ENCODE data around the gene GDPD5. TPM values are rescaled to one million over a fixed set of nuclear protein-coding genes. Genes with fewer than 3 reads are reported as not detected.

The GDPD5 gene
- polyA plus RNA-seq, 5 donors, result 17.9 to 31.0 (median 25.6) TPM

GRCh38 chr11:75402002-75402773 lies 123.6 kb downstream of the GDPD5 start:
- DNase-seq, result no peak

DNA sequence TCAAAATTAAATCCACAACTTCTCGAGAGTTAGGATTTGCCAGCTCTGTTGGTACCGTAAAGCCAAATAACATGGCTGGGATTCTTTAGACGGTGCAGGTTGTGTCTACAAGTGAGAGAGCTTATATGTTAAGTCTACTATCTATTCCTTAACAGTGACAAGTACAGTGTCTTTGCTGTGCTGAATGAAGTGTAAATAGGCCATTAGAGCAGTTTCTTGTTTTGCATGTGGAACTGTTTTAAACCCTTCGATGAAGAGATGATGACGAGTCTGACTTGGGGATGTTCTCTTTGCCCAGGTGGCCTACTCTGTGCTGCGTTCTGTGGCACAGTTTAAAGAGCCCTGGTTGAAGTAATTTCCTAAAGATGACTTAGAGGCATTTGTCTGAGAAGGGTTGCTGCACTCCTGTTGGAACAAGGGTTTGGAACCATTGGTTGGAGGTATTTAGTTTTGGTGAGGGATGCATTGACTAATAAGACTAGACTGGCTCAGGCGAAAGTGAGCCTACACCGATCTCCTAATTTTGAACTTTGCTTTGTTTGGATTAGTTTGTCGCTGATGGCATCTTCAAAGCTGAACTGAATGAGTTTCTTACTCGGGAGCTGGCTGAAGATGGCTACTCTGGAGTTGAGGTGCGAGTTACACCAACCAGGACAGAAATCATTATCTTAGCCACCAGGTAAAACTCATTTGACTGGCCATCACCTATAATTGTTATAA lies 125.4 kb downstream of the GDPD5 start:
- DNase-seq, result peak in 1 of 2 donors; percentile 11

DNA sequence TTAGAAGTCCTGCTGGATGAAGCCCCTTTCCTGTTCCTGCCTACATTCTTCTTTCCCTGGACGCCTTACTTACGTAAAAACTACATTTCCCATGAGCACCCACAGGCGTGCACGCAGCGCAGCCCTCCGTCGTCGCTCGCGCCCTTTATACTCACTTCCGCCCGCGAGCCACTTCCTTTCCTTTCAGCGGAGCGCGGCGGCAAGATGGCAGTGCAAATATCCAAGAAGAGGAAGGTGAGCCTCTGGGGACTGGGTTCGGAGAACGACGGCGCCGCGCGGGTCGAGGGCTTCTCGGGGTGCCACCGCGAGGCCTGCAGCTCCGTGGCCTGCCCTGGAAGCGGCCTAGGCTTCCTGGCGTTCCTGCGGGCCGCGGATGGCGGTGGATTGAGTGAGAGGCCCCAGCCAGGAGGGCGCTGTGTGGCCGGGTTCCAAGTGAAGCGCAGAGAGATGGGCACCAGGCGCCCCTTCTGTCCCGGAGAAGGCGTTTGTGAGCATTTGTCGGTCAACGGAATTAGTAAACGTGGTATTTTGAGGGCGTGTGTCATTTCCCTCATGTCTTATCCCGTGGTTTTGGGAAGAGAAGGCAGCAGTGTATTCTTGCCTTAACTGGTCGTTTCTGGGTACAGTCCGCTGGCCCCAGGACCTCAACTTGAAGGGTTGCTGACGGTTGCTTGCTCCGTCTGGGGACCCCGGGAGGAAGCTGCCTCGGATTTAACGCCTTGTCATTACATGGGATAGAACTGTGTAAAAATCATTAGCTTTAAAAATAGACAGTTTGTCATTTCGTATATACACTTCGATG lies 126.2 kb downstream of the GDPD5 start, which contains the start of gene RPS3:
Gene RPS3, plus strand, starts transcription at position 175 of the 802 bp plus-strand sequence. Its CDS starts 30 bp downstream, at position 205.
- peak; percentile 89 to 93 for DNase-seq

- DNase-seq, result no peak
Observed at GRCh38 chr11:75398906-75399305, 126.8 kb downstream of the GDPD5 start.

DNA sequence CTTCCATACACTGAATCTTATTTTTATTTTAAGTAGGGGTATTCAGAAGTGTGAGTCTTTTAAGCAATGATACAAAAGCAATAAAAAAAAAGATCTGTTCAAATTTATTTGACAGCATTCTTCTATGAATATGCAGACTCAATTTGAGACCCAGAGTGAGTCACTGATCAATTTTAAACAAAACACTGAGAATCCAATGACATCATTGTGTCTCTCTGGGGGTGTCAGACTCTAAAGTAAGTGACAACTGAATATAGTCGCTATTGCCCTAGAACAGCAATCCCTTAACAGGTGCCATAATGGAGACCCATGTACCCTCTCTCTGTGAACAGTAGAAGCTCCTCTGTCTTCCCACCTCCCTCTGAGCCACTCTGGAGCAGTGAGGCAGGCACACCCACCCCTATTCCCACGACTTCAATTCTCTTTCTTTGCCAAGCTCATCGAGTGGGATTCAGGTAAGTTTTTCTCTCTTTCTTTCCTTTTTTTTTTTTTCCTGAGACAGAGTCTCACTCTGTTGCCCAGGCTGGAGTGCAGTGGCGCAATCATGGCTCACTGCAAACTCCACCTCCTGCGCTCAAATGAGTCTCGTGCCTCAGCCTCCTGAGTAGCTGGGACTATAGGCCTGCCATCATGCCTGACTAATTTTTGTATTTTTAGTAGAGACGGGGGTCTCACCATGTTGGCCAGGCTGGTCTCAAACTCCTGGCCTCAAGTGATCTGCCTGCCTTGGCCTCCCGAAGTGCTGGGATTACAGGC lies 131.5 kb downstream of the GDPD5 start:
- DNase-seq, result no peak

DNA sequence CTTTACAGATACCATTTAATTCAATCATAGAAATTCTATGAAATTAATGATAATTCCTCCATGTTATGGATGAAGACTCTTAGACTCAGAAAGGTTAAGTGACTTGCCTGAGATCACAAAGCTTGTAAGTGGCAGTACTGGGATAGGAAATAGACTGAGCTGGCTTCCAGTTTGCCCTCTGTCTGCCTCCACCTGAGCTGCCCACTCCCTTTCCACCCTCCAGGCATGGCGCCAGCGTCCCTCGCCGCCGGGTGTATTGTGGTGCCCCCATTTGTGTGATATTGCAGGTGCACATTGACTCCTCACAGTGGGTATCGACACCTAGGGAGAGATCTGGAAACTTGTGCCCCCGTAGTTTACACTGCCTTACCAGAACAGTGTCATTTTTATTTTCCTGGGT lies 135.8 kb downstream of the GDPD5 start:
- DNase-seq, result no peak

DNA sequence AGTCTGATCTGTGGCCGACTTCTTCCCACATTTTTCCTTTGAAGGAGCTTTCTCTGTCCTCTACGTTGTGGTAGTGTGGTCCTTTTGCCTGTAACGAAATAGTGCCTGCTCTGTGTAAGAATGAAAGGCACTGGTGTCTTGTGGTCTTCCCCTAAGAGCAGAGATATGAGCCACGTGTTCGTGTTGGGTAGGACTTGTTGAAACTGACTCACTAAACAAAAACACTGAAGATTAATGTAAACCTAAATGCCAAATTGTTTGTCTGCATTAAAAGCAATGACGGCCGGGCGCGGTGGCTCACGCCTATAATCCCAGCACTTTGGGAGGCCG lies 136.5 kb downstream of the GDPD5 start:
- DNase-seq, result no peak

- peak; percentile 59 to 66 for DNase-seq
Observed at GRCh38 chr11:75388386-75389275, 137.1 kb downstream of the GDPD5 start.

GRCh38 chr11:75387736-75388294 lies 137.9 kb downstream of the GDPD5 start:
- no peak for DNase-seq

DNA sequence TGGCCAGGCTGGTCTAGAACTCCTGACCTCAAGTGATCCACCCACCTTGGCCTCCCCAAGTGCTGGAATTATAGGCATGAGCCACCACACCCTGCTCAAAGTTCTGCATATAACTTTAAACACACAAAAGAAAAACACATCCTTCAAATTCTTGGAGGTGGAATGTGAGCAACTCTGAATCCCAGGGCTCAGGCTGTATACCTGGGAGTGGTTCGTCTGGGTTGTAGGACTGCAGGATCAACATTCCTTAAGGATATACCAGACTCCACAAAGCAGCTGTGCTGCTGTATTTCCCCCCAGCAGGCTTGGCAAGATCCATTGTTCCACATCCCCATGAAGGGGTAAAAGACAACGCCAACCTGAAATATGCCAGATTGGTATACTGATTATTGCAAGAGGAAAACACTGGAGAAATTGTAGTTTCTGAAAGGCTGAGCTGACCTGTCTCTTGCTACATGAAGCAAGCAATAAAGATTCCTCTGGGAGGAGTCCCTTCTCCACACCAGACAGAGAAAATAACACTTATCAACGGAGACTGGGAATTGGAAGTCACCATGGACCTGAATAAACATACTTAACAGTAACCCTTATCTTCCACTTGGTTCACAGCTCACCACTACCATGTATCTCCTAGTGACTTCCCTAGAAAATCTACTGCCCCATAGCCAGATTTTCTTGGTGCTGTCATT lies 138.7 kb downstream of the GDPD5 start:
- no peak for DNase-seq

Other genes with a start within 250 kb of the GDPD5 start
- 10 to 100 TPM; 40.5 to 62.8 (median 54.8) TPM for gene ARRB1, start 174.3 kb downstream of the GDPD5 start, polyA plus RNA-seq (ENCODE audit: insufficient read depth in 1 of 5, insufficient read length in 5 of 5, low replicate concordance in 1 of 5)
- 1,000 to 10,000 TPM; 3,079 to 3,630 (median 3,579) TPM for gene RPS3, start 126.4 kb downstream of the GDPD5 start, polyA plus RNA-seq (ENCODE audit: insufficient read depth in 1 of 5, insufficient read length in 5 of 5, low replicate concordance in 1 of 5)
- gene KLHL35, start 92.7 kb downstream of the GDPD5 start, polyA plus RNA-seq (ENCODE audit: insufficient read depth in 1 of 5, insufficient read length in 5 of 5, low replicate concordance in 1 of 5), result 1 to 10 TPM; 1.1 to 1.8 (median 1.4) TPM
- 100 to 1,000 TPM; 354 to 546 (median 466) TPM for gene SERPINH1, start 36.3 kb upstream of the GDPD5 start, polyA plus RNA-seq (ENCODE audit: insufficient read depth in 1 of 5, insufficient read length in 5 of 5, low replicate concordance in 1 of 5)
- gene MAP6, start 143.1 kb upstream of the GDPD5 start, polyA plus RNA-seq (ENCODE audit: insufficient read depth in 1 of 5, insufficient read length in 5 of 5, low replicate concordance in 1 of 5), result 1 to 10 TPM; 7.5 to 9.7 (median 8.3) TPM
- gene MOGAT2, start 191.9 kb upstream of the GDPD5 start, polyA plus RNA-seq (ENCODE audit: insufficient read depth in 1 of 5, insufficient read length in 5 of 5, low replicate concordance in 1 of 5), result under 1 TPM in 1 of 5 donors, not detected in 4; 0.17 TPM
- 1 to 10 TPM; 1.2 to 2.1 (median 1.6) TPM for gene DGAT2, start 242.8 kb upstream of the GDPD5 start, polyA plus RNA-seq (ENCODE audit: insufficient read depth in 1 of 5, insufficient read length in 5 of 5, low replicate concordance in 1 of 5)